ENCODE measurements around the gene SYTL2. TPM values are rescaled to one million over a fixed set of nuclear protein-coding genes. Genes with fewer than 3 reads are reported as not detected.

The SYTL2 gene
- total and polyA plus RNA-seq, 4 experiments from 2014 or later = 3.9 to 35.7 (median 28.2) TPM

GRCh38 chr11:85828640-85828978, 17.7 kb upstream of the SYTL2 start:
- DNase-seq = no peak
- Mint-ChIP-seq H3K36me3 (no peaks in the 10 kb centered on the region), H3K27me3 (no peaks in the 10 kb centered on the region), H3K9me3 (peaks cover 0 to 1% (median 0%) of the 10 kb centered on the region in 8 donors), H3K27ac (peak overlapping the region in 6 of 7 donors; percentile 43 to 98 (median 78)), H3K4me3 (no peak overlapping the region), H3K4me1 (peaks cover 40 to 54% (median 43%) of the 10 kb centered on the region in 4 donors)
- no peaks in the 10 kb centered on the region for H3K9me3 ChIP-seq (ENCODE audit: control insufficient read depth in 1 of 2, low read length in 2 of 2)
- ChIA-PET CTCF (ENCODE audit: partially characterized antibody) (interaction anchor here (0.6 to 6.1 kb wide), 3 partner anchors 19 to 463 kb away, joined by 3 to 33 read pairs (median 9); partner anchors contain the start of genes CCDC83 and SYTL2), POLR2A (ENCODE audit: partially characterized antibody) (interaction anchor here (1.2 kb wide), 1 partner anchor 76 kb away, joined by 3 read pairs; no protein-coding TSS in a partner anchor)
- H3K27ac ChIP-seq (ENCODE audit: low read depth, low read length) = no peak overlapping the region
- intact Hi-C loops (cut with micrococcal nuclease) = no loop called here
- H3K4me1 ChIP-seq (ENCODE audit: insufficient read depth, low read length) = peaks cover 51% of the 10 kb centered on the region
- no peak overlapping the region for H3K4me3 ChIP-seq (ENCODE audit: low read length in 2 of 2)
- no peaks in the 10 kb centered on the region for H3K27me3 ChIP-seq (ENCODE audit: insufficient read depth, low read length)
- no peaks in the 10 kb centered on the region for H3K36me3 ChIP-seq (ENCODE audit: insufficient read depth, low read length)

DNA sequence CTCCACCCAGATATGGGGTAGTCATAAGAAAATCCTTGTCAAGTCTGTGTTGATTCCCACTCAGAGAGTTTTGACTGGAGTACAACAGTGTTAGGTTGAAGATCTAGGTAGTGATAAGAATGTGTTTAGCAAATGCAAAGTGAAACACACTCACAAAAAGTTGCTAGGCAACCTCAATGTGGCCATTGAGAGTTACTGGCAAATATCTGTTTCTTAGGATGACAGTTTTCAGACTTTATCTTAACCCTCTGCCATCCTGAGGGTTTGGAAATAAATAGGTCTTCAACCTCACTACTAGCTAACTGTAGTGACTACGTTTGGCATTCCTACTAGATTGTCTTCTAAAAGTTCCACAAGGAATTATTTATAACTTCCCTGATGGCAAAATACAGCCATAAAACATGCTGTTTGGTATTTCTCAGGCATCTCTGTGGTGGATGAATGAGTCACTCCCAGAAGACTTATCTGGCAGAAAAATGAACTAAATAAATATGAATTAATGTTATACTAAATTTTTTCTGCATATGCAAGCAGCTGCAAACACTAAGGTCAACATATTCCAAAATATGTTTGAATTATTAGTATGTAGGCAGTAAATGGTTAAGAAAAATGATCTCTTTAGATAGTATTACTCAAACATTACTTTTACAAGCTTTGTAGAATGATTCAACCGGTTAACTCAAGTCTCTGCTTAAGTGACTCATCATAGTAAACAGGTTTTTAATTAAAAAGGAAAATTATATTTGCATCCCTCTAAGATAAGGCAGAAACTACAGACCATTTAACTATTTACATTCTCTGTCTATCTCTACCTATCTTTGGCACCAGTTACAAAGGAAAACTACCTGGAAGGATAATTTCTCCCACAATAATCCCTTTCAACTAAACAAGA, 17.1 kb upstream of the SYTL2 start:
- Histone ChIP-seq H3K36me3 (ENCODE audit: insufficient read depth, low read length) (no peaks in the 10 kb centered on the region), H3K27ac (ENCODE audit: low read depth, low read length) (peak overlapping the region; percentile 39), H3K9me3 (ENCODE audit: control insufficient read depth in 1 of 2, low read length in 2 of 2) (no peaks in the 10 kb centered on the region), H3K27me3 (ENCODE audit: insufficient read depth, low read length) (no peaks in the 10 kb centered on the region), H3K4me3 (ENCODE audit: low read length in 2 of 2) (no peak overlapping the region), H3K4me1 (ENCODE audit: insufficient read depth, low read length) (peaks cover 57% of the 10 kb centered on the region)
- peaks cover 44 to 60% (median 48%) of the 10 kb centered on the region in 4 donors for H3K4me1 Mint-ChIP-seq
- peak overlapping the region in 7 of 8 donors; percentile 11 to 81 (median 71) for H3K4me3 Mint-ChIP-seq
- no peaks in the 10 kb centered on the region for H3K36me3 Mint-ChIP-seq
- peaks cover 0 to 1% (median 0%) of the 10 kb centered on the region in 8 donors for H3K9me3 Mint-ChIP-seq
- DNase-seq = peak; percentile 68 to 83 (median 77)
- ChIA-PET POLR2A (ENCODE audit: partially characterized antibody) (interaction anchor here (1.2 to 1.3 kb wide), 2 partner anchors 76 to 200 kb away, joined by 3 to 5 read pairs; partner anchors contain the start of genes DLG2 and TMEM126B), CTCF (ENCODE audit: partially characterized antibody) (interaction anchor here (0.6 to 6.1 kb wide), 5 partner anchors 19 to 463 kb away, joined by 3 to 49 read pairs (median 9); partner anchors contain the start of genes CCDC83 and SYTL2)
- intact Hi-C loops (cut with micrococcal nuclease) = no loop called here
- peak overlapping the region; percentile 85 to 99 (median 97) for H3K27ac Mint-ChIP-seq
- no peaks in the 10 kb centered on the region for H3K27me3 Mint-ChIP-seq

DNA sequence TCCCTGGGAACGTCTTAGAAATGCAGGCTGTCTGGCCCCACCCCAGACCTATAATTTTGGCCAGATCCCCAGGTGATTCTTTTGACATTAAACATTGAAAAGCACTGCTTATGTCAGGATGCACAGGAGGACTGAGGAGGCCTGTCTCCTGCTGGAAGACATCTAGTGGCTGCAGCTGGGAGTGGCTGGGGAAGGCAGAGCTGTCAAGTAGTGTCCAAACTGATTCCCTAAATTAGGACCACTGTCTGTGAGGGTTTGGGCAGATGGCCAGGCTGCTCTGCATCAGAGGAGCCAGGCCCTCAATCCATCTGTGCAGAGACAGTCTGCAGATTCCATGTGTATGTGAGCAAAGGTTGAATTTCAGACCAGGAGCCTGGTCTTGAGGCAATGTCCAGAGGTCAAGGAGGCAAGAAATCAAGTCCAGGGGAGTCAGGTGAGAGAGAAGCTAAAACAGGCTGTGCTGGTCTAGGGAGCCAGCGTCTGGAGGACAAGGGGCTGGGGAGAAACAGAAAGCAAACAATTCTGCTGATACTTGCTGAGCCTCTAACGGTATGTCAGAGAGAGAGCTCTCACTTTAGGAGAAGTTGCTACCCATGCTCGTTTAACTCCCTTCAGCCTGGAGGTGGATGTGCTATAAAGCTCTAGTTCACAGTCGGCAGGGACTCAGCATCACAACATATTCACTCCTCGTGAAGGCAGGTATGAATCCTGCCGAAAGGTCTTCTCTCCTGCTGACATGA, 15.3 kb upstream of the SYTL2 start:
- intact Hi-C loops (cut with micrococcal nuclease) = no loop called here

GRCh38 chr11:85825616-85826015, 14.7 kb upstream of the SYTL2 start:
- Histone ChIP-seq H3K4me3 (ENCODE audit: low read length in 2 of 2) (no peak overlapping the region), H3K9me3 (ENCODE audit: control insufficient read depth in 1 of 2, low read length in 2 of 2) (no peaks in the 10 kb centered on the region), H3K36me3 (ENCODE audit: insufficient read depth, low read length) (no peaks in the 10 kb centered on the region), H3K4me1 (ENCODE audit: insufficient read depth, low read length) (peaks cover 75% of the 10 kb centered on the region), H3K27ac (ENCODE audit: low read depth, low read length) (no peak overlapping the region), H3K27me3 (ENCODE audit: insufficient read depth, low read length) (no peaks in the 10 kb centered on the region)
- no peak for DNase-seq
- H3K4me1 Mint-ChIP-seq = peaks cover 60 to 84% (median 66%) of the 10 kb centered on the region in 4 donors
- H3K36me3 Mint-ChIP-seq = no peaks in the 10 kb centered on the region
- intact Hi-C loops (cut with micrococcal nuclease) = loop anchor here (2.0 kb wide), 1 partner anchor 197 kb away; the partner anchor contains the start of gene TMEM126B
- CTCF ChIA-PET (ENCODE audit: partially characterized antibody) = interaction anchor here (0.6 to 6.1 kb wide), 11 partner anchors 9 to 146 kb away, joined by 3 to 49 read pairs (median 8); partner anchors contain the start of genes CCDC83 and SYTL2
- peak overlapping the region; percentile 82 to 99 (median 97) for H3K27ac Mint-ChIP-seq
- peaks cover 0 to 1% (median 0%) of the 10 kb centered on the region in 8 donors for H3K9me3 Mint-ChIP-seq
- peak overlapping the region in 2 of 8 donors; percentile 65 to 76 for H3K4me3 Mint-ChIP-seq
- no peaks in the 10 kb centered on the region for H3K27me3 Mint-ChIP-seq
- POLR2A ChIA-PET (ENCODE audit: partially characterized antibody) = interaction anchor here (1.9 to 4.2 kb wide), 7 partner anchors 11 to 197 kb away, joined by 5 to 40 read pairs (median 17); partner anchors contain the start of genes CREBZF, DLG2, SYTL2 and TMEM126B

More for the DNA sequence above, 15.3 kb upstream of the SYTL2 start:
- H3K27ac Mint-ChIP-seq = peak overlapping the region; percentile 82 to 99 (median 97)
- H3K27me3 Mint-ChIP-seq = no peaks in the 10 kb centered on the region
- ChIA-PET CTCF (ENCODE audit: partially characterized antibody) (interaction anchor here (0.6 to 6.1 kb wide), 9 partner anchors 17 to 231 kb away, joined by 3 to 49 read pairs (median 20); partner anchors contain the start of genes CCDC83 and SYTL2), POLR2A (ENCODE audit: partially characterized antibody) (interaction anchor here (0.6 to 3.5 kb wide), 9 partner anchors 16 to 234 kb away, joined by 3 to 40 read pairs (median 4); partner anchors contain the start of genes DLG2, SYTL2 and TMEM126B)
- peaks cover 0 to 1% (median 0%) of the 10 kb centered on the region in 8 donors for H3K9me3 Mint-ChIP-seq
- Histone ChIP-seq H3K4me1 (ENCODE audit: insufficient read depth, low read length) (peaks cover 74% of the 10 kb centered on the region), H3K36me3 (ENCODE audit: insufficient read depth, low read length) (no peaks in the 10 kb centered on the region), H3K4me3 (ENCODE audit: low read length in 2 of 2) (no peak overlapping the region), H3K27me3 (ENCODE audit: insufficient read depth, low read length) (no peaks in the 10 kb centered on the region), H3K27ac (ENCODE audit: low read depth, low read length) (peak overlapping the region; percentile 6), H3K9me3 (ENCODE audit: control insufficient read depth in 1 of 2, low read length in 2 of 2) (no peaks in the 10 kb centered on the region)
- peaks cover 58 to 77% (median 63%) of the 10 kb centered on the region in 4 donors for H3K4me1 Mint-ChIP-seq
- peak overlapping the region in 7 of 8 donors; percentile 4 to 76 (median 18) for H3K4me3 Mint-ChIP-seq
- no peaks in the 10 kb centered on the region for H3K36me3 Mint-ChIP-seq
- peak in 2 of 5 donors; percentile 18 to 29 for DNase-seq

DNA sequence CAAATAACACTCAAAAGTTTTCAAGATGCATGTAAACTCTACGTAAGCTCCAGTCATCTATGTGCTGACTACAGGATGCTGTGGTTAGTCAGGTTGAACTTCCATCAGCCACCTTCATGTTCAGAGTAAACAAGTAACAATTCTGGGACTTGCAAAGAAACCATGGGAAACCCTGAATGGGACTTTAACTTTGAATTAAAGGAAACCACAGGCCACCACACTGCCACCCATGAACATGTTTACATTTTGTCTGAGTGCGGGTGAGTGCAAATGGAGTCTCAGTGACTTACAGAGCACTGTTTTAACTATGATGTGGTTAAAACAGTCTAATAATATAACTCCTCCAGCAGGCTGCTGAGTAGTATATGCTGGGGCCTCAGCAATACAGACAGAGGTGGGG, 12.9 kb upstream of the SYTL2 start:
- ChIA-PET CTCF (ENCODE audit: partially characterized antibody) (interaction anchor here (0.6 to 6.1 kb wide), 10 partner anchors 8 to 370 kb away, joined by 3 to 49 read pairs (median 13); partner anchors contain the start of genes CCDC83, CREBZF and SYTL2), POLR2A (ENCODE audit: partially characterized antibody) (interaction anchor here (0.5 to 4.2 kb wide), 20 partner anchors 9 to 196 kb away, joined by 3 to 40 read pairs (median 4); partner anchors contain the start of genes CCDC83, CREBZF, DLG2 and SYTL2)
- Histone ChIP-seq H3K4me3 (ENCODE audit: low read length in 2 of 2) (no peak overlapping the region), H3K36me3 (ENCODE audit: insufficient read depth, low read length) (no peaks in the 10 kb centered on the region), H3K4me1 (ENCODE audit: insufficient read depth, low read length) (peaks cover 75% of the 10 kb centered on the region), H3K27me3 (ENCODE audit: insufficient read depth, low read length) (no peaks in the 10 kb centered on the region), H3K9me3 (ENCODE audit: control insufficient read depth in 1 of 2, low read length in 2 of 2) (no peaks in the 10 kb centered on the region), H3K27ac (ENCODE audit: low read depth, low read length) (peak overlapping the region; percentile 33)
- intact Hi-C loops (cut with micrococcal nuclease) = loop anchor here (1.0 to 5.0 kb wide), 8 partner anchors 14 to 243 kb away; partner anchors contain the start of genes PICALM and TMEM126B
- peaks cover 0 to 1% (median 0%) of the 10 kb centered on the region in 8 donors for H3K9me3 Mint-ChIP-seq
- peaks cover 60 to 85% (median 65%) of the 10 kb centered on the region in 4 donors for H3K4me1 Mint-ChIP-seq
- no peaks in the 10 kb centered on the region for H3K27me3 Mint-ChIP-seq
- peak overlapping the region; percentile 75 to 91 (median 84) for H3K4me3 Mint-ChIP-seq
- peak; percentile 91 to 96 (median 94) for DNase-seq
- H3K36me3 Mint-ChIP-seq = no peaks in the 10 kb centered on the region
- peak overlapping the region; percentile 85 to 99 (median 99) for H3K27ac Mint-ChIP-seq

DNA sequence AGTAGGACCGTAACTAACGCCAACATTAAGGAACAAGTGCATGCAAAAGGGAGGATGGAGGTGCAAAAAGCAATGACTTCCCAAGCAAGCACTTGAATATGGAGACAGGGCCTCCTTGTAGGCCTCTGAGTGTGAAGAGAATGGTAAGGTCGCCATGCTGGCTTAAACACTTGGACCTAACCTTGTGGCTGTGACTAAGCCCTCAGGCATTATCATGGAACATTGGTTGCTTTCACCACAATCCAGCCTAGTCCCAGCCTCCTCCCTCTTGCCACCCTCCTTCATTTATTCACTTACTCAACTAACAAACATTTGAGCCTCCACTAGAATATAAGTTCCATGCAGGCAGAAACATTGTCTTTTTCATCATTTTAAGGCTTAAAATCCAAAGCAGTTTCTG, 11.9 kb upstream of the SYTL2 start:
- H3K9me3 Mint-ChIP-seq = peaks cover 0 to 1% (median 0%) of the 10 kb centered on the region in 8 donors
- H3K36me3 ChIP-seq (ENCODE audit: insufficient read depth, low read length) = no peaks in the 10 kb centered on the region
- H3K27me3 ChIP-seq (ENCODE audit: insufficient read depth, low read length) = no peaks in the 10 kb centered on the region
- peak overlapping the region in 5 of 8 donors; percentile 22 to 91 (median 59) for H3K4me3 Mint-ChIP-seq
- CTCF ChIA-PET (ENCODE audit: partially characterized antibody) = interaction anchor here (1.0 to 2.1 kb wide), 4 partner anchors 32 to 371 kb away, joined by 3 to 6 read pairs (median 3); no protein-coding TSS in a partner anchor
- POLR2A ChIA-PET (ENCODE audit: partially characterized antibody) = interaction anchor here (4.2 kb wide), 1 partner anchor 70 kb away, joined by 34 read pairs; no protein-coding TSS in a partner anchor
- no peak overlapping the region for H3K4me3 ChIP-seq (ENCODE audit: low read length in 2 of 2)
- intact Hi-C loops (cut with micrococcal nuclease) = loop anchor here (1.0 to 5.0 kb wide), 3 partner anchors 13 to 244 kb away; partner anchors contain the start of gene PICALM
- H3K27ac ChIP-seq (ENCODE audit: low read depth, low read length) = no peak overlapping the region
- H3K4me1 Mint-ChIP-seq = peaks cover 57 to 75% (median 63%) of the 10 kb centered on the region in 4 donors
- peak overlapping the region; percentile 85 to 99 (median 99) for H3K27ac Mint-ChIP-seq
- DNase-seq = no peak
- peaks cover 66% of the 10 kb centered on the region for H3K4me1 ChIP-seq (ENCODE audit: insufficient read depth, low read length)
- no peaks in the 10 kb centered on the region for H3K27me3 Mint-ChIP-seq
- H3K36me3 Mint-ChIP-seq = no peaks in the 10 kb centered on the region
- no peaks in the 10 kb centered on the region for H3K9me3 ChIP-seq (ENCODE audit: control insufficient read depth in 1 of 2, low read length in 2 of 2)

All from CD4-positive, alpha-beta memory T cell (primary cell).